ENCODE measurements around the gene ATP6V1A. TPM values are rescaled to one million over a fixed set of nuclear protein-coding genes. Genes with fewer than 3 reads are reported as not detected.

Gene ATP6V1A
- total RNA-seq, 5 donors from 2014 or later (not counting 1 experiment from before 2014, with no cell fraction given): 14.9 to 23.7 (median 17.8) TPM

GRCh38 chr3:113819866-113820265 lies 73.0 kb downstream of the ATP6V1A start:
- H3K36me3 Mint-ChIP-seq: no peaks in the 10 kb centered on the region
- 56% methylated on average over 1 of the region's 3 CpGs for WGBS (ENCODE audit: insufficient coverage)
- no peak overlapping the region for H3K27ac ChIP-seq (ENCODE audit: low read length)
- no peaks in the 10 kb centered on the region for H3K4me1 ChIP-seq (ENCODE audit: control insufficient read depth in 1 of 2, extremely low read depth in 1 of 2, insufficient read depth in 2 of 2, low read length in 2 of 2)
- no peaks in the 10 kb centered on the region for H3K36me3 ChIP-seq (ENCODE audit: control insufficient read depth in 2 of 2, extremely low read depth in 1 of 2, insufficient read depth in 1 of 2, low read length in 1 of 2)
- DNase-seq: no peak
- no peaks in the 10 kb centered on the region for H3K9me3 Mint-ChIP-seq
- H3K4me1 Mint-ChIP-seq: no peaks in the 10 kb centered on the region
- no peaks in the 10 kb centered on the region for H3K27me3 Mint-ChIP-seq
- POLR2A ChIA-PET: no interaction called here
- ATAC-seq (replicated peaks in 1 of 4): no peak
- no peaks in the 10 kb centered on the region for H3K27me3 ChIP-seq (replicated peaks in 1 of 2; ENCODE audit: control insufficient read depth in 2 of 2, extremely low read depth in 1 of 2, insufficient read depth in 2 of 2, low read length in 1 of 2)
- no peak overlapping the region for H3K27ac Mint-ChIP-seq
- CTCF ChIA-PET: interaction anchor here in 1 of 2 donors (0.6 to 0.7 kb wide), 2 partner anchors 17 to 34 kb away, joined by 3 to 5 read pairs; no protein-coding TSS in a partner anchor
- no peak overlapping the region for H3K4me3 Mint-ChIP-seq
- no peaks in the 10 kb centered on the region for H3K9me3 ChIP-seq
- no peak overlapping the region for H3K4me3 ChIP-seq (ENCODE audit: control insufficient read depth in 1 of 2, extremely low read depth in 1 of 2, low read length in 1 of 2)

DNA sequence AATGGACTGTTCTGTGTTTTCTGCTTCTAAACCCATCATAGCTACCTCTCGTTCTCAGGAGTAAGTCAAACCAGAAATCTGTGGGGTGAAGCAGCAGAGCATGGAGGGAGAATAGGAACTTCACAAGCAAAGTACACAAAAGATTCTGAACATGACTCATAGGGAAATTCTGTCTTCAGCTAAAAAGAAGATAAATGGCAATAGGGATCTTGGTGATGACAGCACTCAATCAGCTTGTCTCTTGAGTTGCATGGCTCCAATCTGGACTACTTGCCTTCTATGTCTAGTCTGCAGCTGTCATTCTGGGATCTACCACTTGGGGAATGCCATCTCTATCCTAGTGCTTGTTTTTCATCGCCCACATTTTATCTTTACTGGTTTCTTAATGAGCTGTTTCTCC lies 78.3 kb downstream of the ATP6V1A start:
- Histone ChIP-seq H3K4me1 (ENCODE audit: control insufficient read depth in 1 of 2, extremely low read depth in 1 of 2, insufficient read depth in 2 of 2, low read length in 2 of 2) (no peaks in the 10 kb centered on the region), H3K36me3 (ENCODE audit: control insufficient read depth in 2 of 2, extremely low read depth in 1 of 2, insufficient read depth in 1 of 2, low read length in 1 of 2) (no peaks in the 10 kb centered on the region), H3K9me3 (no peaks in the 10 kb centered on the region), H3K27me3 (replicated peaks in 1 of 2; ENCODE audit: control insufficient read depth in 2 of 2, extremely low read depth in 1 of 2, insufficient read depth in 2 of 2, low read length in 1 of 2) (no peaks in the 10 kb centered on the region), H3K4me3 (ENCODE audit: control insufficient read depth in 1 of 2, extremely low read depth in 1 of 2, low read length in 1 of 2) (no peak overlapping the region), H3K27ac (ENCODE audit: low read length) (no peak overlapping the region)
- CTCF ChIA-PET: interaction anchor here (0.5 to 1.2 kb wide), 4 partner anchors 8 to 88 kb away, joined by 3 to 4 read pairs (median 3); partner anchors contain the start of gene GRAMD1C (in 1 of the 2)
- H3K27me3 Mint-ChIP-seq: peaks cover 0 to 1% of the 10 kb centered on the region in 2 donors
- no CpG with 5 or more reads among the region's 2 CpGs for WGBS (ENCODE audit: insufficient coverage)
- no peak overlapping the region for H3K27ac Mint-ChIP-seq
- H3K4me1 Mint-ChIP-seq: peaks cover 0 to 10% (median 4%) of the 10 kb centered on the region in 3 donors
- H3K36me3 Mint-ChIP-seq: no peaks in the 10 kb centered on the region
- POLR2A ChIA-PET: no interaction called here
- no peaks in the 10 kb centered on the region for H3K9me3 Mint-ChIP-seq
- H3K4me3 Mint-ChIP-seq: no peak overlapping the region
- DNase-seq (no peak), ATAC-seq (replicated peaks in 1 of 4) (no peak)

GRCh38 chr3:113828600-113828999 lies 81.8 kb downstream of the ATP6V1A start:
- no peak overlapping the region for H3K4me3 Mint-ChIP-seq
- peaks cover 0 to 1% of the 10 kb centered on the region in 2 donors for H3K27me3 Mint-ChIP-seq
- 89% methylated on average over 1 of the region's 1 CpG for WGBS (ENCODE audit: insufficient coverage)
- POLR2A ChIA-PET: no interaction called here
- no peaks in the 10 kb centered on the region for H3K36me3 Mint-ChIP-seq
- no peaks in the 10 kb centered on the region for H3K9me3 ChIP-seq
- H3K27me3 ChIP-seq (replicated peaks in 1 of 2; ENCODE audit: control insufficient read depth in 2 of 2, extremely low read depth in 1 of 2, insufficient read depth in 2 of 2, low read length in 1 of 2): no peaks in the 10 kb centered on the region
- peak overlapping the region in 1 of 2 donors; percentile 10 for H3K27ac Mint-ChIP-seq
- ATAC-seq (replicated peaks in 1 of 4): no peak
- peaks cover 0 to 10% (median 10%) of the 10 kb centered on the region in 3 donors for H3K9me3 Mint-ChIP-seq
- no peaks in the 10 kb centered on the region for H3K36me3 ChIP-seq (ENCODE audit: control insufficient read depth in 2 of 2, extremely low read depth in 1 of 2, insufficient read depth in 1 of 2, low read length in 1 of 2)
- peaks cover 3 to 4% of the 10 kb centered on the region in 2 experiments for H3K4me1 ChIP-seq (ENCODE audit: control insufficient read depth in 1 of 2, extremely low read depth in 1 of 2, insufficient read depth in 2 of 2, low read length in 2 of 2)
- H3K4me1 Mint-ChIP-seq: peaks cover 0 to 30% (median 20%) of the 10 kb centered on the region in 3 donors
- no peak for DNase-seq
- CTCF ChIA-PET: interaction anchor here in 1 of 2 donors (0.5 kb wide), 1 partner anchor 10 kb away, joined by 6 read pairs; the partner anchor contains the start of gene GRAMD1C
- no peak overlapping the region for H3K4me3 ChIP-seq (ENCODE audit: control insufficient read depth in 1 of 2, extremely low read depth in 1 of 2, low read length in 1 of 2)
- H3K27ac ChIP-seq (ENCODE audit: low read length): no peak overlapping the region

- 83% methylated on average over 7 of the region's 10 CpGs for WGBS (ENCODE audit: insufficient coverage)
- ATAC-seq (replicated peaks in 1 of 4): no peak
- Mint-ChIP-seq H3K27me3 (peaks cover 0 to 1% of the 10 kb centered on the region in 2 donors), H3K4me3 (no peak overlapping the region), H3K27ac (peak overlapping the region; percentile 68 to 78), H3K4me1 (peaks cover 0 to 30% (median 20%) of the 10 kb centered on the region in 3 donors), H3K9me3 (peaks cover 0 to 10% (median 10%) of the 10 kb centered on the region in 3 donors), H3K36me3 (no peaks in the 10 kb centered on the region)
- ChIA-PET CTCF (interaction anchor here in 1 of 2 donors (0.6 kb wide), 1 partner anchor 241 kb away, joined by 9 read pairs; no protein-coding TSS in a partner anchor), POLR2A (interaction anchor here in 1 of 2 donors (0.7 kb wide), 1 partner anchor 708 kb away, joined by 3 read pairs; no protein-coding TSS in a partner anchor)
- Histone ChIP-seq H3K27ac (ENCODE audit: low read length) (no peak overlapping the region), H3K4me1 (ENCODE audit: control insufficient read depth in 1 of 2, extremely low read depth in 1 of 2, insufficient read depth in 2 of 2, low read length in 2 of 2) (peaks cover 3 to 4% of the 10 kb centered on the region in 2 experiments), H3K27me3 (replicated peaks in 1 of 2; ENCODE audit: control insufficient read depth in 2 of 2, extremely low read depth in 1 of 2, insufficient read depth in 2 of 2, low read length in 1 of 2) (no peaks in the 10 kb centered on the region), H3K9me3 (no peaks in the 10 kb centered on the region), H3K4me3 (ENCODE audit: control insufficient read depth in 1 of 2, extremely low read depth in 1 of 2, low read length in 1 of 2) (no peak overlapping the region), H3K36me3 (ENCODE audit: control insufficient read depth in 2 of 2, extremely low read depth in 1 of 2, insufficient read depth in 1 of 2, low read length in 1 of 2) (no peaks in the 10 kb centered on the region)
- DNase-seq: no peak
Measured at GRCh38 chr3:113829576-113830354, 82.9 kb downstream of the ATP6V1A start.

- Histone ChIP-seq H3K4me1 (ENCODE audit: control insufficient read depth in 1 of 2, extremely low read depth in 1 of 2, insufficient read depth in 2 of 2, low read length in 2 of 2) (peaks cover 3 to 4% of the 10 kb centered on the region in 2 experiments), H3K27ac (ENCODE audit: low read length) (no peak overlapping the region), H3K36me3 (ENCODE audit: control insufficient read depth in 2 of 2, extremely low read depth in 1 of 2, insufficient read depth in 1 of 2, low read length in 1 of 2) (no peaks in the 10 kb centered on the region), H3K9me3 (no peaks in the 10 kb centered on the region), H3K27me3 (replicated peaks in 1 of 2; ENCODE audit: control insufficient read depth in 2 of 2, extremely low read depth in 1 of 2, insufficient read depth in 2 of 2, low read length in 1 of 2) (no peaks in the 10 kb centered on the region), H3K4me3 (ENCODE audit: control insufficient read depth in 1 of 2, extremely low read depth in 1 of 2, low read length in 1 of 2) (no peak overlapping the region)
- ChIA-PET CTCF (no interaction called here), POLR2A (interaction anchor here in 1 of 2 donors (1.0 kb wide), 1 partner anchor 73 kb away, joined by 4 read pairs; no protein-coding TSS in a partner anchor)
- peak overlapping the region; percentile 68 to 78 for H3K27ac Mint-ChIP-seq
- no peaks in the 10 kb centered on the region for H3K36me3 Mint-ChIP-seq
- ATAC-seq (replicated peaks in 1 of 4) (no peak), DNase-seq (no peak)
- H3K4me3 Mint-ChIP-seq: no peak overlapping the region
- H3K27me3 Mint-ChIP-seq: peaks cover 0 to 1% of the 10 kb centered on the region in 2 donors
- WGBS (ENCODE audit: insufficient coverage): no CpG with 5 or more reads among the region's 1 CpG
- H3K9me3 Mint-ChIP-seq: peaks cover 0 to 10% (median 10%) of the 10 kb centered on the region in 3 donors
- H3K4me1 Mint-ChIP-seq: peaks cover 0 to 30% (median 20%) of the 10 kb centered on the region in 3 donors
Measured at GRCh38 chr3:113831103-113831355, 84.2 kb downstream of the ATP6V1A start.

- no peaks in the 10 kb centered on the region for H3K27me3 ChIP-seq (replicated peaks in 1 of 2; ENCODE audit: control insufficient read depth in 2 of 2, extremely low read depth in 1 of 2, insufficient read depth in 2 of 2, low read length in 1 of 2)
- peak in 1 of 4 experiments; percentile 84 for ATAC-seq (replicated peaks in 1 of 4)
- Mint-ChIP-seq H3K4me3 (no peak overlapping the region), H3K9me3 (peaks cover 0 to 10% (median 10%) of the 10 kb centered on the region in 3 donors), H3K4me1 (peaks cover 0 to 30% (median 20%) of the 10 kb centered on the region in 3 donors), H3K27me3 (peaks cover 0 to 1% of the 10 kb centered on the region in 2 donors), H3K27ac (peak overlapping the region; percentile 47 to 60), H3K36me3 (no peaks in the 10 kb centered on the region)
- no peaks in the 10 kb centered on the region for H3K9me3 ChIP-seq
- CTCF ChIA-PET: interaction anchor here in 1 of 2 donors (0.7 kb wide), 1 partner anchor 8 kb away, joined by 3 read pairs; no protein-coding TSS in a partner anchor
- no peak overlapping the region for H3K27ac ChIP-seq (ENCODE audit: low read length)
- no peaks in the 10 kb centered on the region for H3K36me3 ChIP-seq (ENCODE audit: control insufficient read depth in 2 of 2, extremely low read depth in 1 of 2, insufficient read depth in 1 of 2, low read length in 1 of 2)
- H3K4me3 ChIP-seq (ENCODE audit: control insufficient read depth in 1 of 2, extremely low read depth in 1 of 2, low read length in 1 of 2): no peak overlapping the region
- peaks cover 3 to 4% of the 10 kb centered on the region in 2 experiments for H3K4me1 ChIP-seq (ENCODE audit: control insufficient read depth in 1 of 2, extremely low read depth in 1 of 2, insufficient read depth in 2 of 2, low read length in 2 of 2)
- DNase-seq: peak in 1 of 35 experiments; percentile 16
- WGBS (ENCODE audit: insufficient coverage): 43% methylated on average over 1 of the region's 5 CpGs
- POLR2A ChIA-PET: no interaction called here
Measured at GRCh38 chr3:113832477-113833164, 85.8 kb downstream of the ATP6V1A start.

All from T-cell (primary cell).